ENCODE data around the gene CDKL4. TPM values are rescaled to one million over a fixed set of nuclear protein-coding genes. Genes with fewer than 3 reads are reported as not detected.
A peak's percentile ranks its signal among the peaks of the same experiment; 100 is the strongest.

Gene CDKL4
- 0.90 and 10.4 TPM in 2 replicates for total RNA-seq (ENCODE audit: low replicate concordance)

DNA sequence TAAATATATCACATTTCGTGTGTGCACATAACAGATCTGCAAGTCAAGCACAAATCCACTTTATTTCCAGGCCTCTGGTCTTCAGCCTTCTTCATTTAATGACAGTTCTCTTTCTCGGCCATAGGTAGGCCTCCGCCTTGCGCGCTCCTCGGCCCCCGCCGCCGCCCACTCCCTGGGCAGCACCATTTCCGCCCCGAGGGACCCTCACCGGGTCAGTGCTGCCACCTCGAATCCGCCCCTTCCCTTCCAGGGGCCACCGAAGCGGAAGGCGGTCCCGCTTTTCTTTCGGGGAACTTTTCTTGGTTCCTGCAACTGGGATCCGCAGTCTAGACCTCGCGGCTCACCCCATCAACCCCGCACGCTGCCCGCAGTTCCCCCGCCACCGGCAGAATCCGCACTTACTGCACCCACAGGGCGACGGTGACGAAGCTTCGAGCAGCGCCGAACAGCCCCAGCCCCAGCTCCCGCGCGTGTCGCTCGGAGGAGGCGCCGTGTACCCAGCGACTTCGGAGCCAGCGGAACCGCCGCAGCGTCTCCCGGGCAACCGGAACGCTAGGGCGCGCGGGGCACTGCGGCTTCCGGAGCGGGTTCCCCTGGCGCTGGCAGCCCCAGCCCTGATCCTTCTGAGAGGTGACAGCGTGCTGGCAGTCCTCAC lies at the start of gene CDKL4:
TSS of gene CDKL4 (minus strand) at position 502 of the 655 bp plus-strand sequence.
- DNase-seq (ENCODE audit: low read depth) = no peak
- H3K4me3 ChIP-seq (ENCODE audit: low read depth, low read length) = peak within 1 kb of the TSS; percentile 37
- TF ChIP-seq CTCF (IDR thresholded peaks at IDR 0.05; ENCODE audit: insufficient read depth, low read length) = no peak

GRCh38 chr2:39290433-39290832 lies 46.7 kb upstream of the CDKL4 start:
- DNase-seq (ENCODE audit: low read depth) = no peak
- H3K4me3 ChIP-seq (ENCODE audit: low read depth, low read length) = no peak overlapping the region
- TF ChIP-seq CTCF (IDR thresholded peaks at IDR 0.05; ENCODE audit: insufficient read depth, low read length) = no peak

DNA sequence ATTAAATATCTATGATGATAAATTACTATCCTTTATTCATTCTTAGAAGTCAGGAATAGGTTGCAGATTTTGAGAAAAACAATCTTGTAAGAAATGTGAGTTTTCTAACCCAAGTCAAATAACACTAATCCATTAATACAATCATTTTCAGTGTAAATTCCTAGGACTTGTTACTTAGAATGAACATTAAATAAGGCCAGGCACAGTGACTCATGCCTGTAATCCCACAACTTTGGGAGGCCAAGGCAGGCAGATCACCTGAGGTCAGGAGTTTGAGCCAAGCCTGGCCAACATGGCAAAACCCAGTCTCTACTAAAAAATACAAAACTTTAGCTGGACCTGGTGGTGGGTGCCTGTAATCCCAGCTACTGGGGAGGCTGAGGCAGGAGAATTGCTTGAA lies 45.8 kb upstream of the CDKL4 start:
- H3K4me3 ChIP-seq (ENCODE audit: low read depth, low read length) = no peak overlapping the region
- no peak for TF ChIP-seq CTCF (IDR thresholded peaks at IDR 0.05; ENCODE audit: insufficient read depth, low read length)
- DNase-seq (ENCODE audit: low read depth) = no peak

GRCh38 chr2:39283561-39283960 lies 39.8 kb upstream of the CDKL4 start:
- no peak for TF ChIP-seq CTCF (IDR thresholded peaks at IDR 0.05; ENCODE audit: insufficient read depth, low read length)
- no peak overlapping the region for H3K4me3 ChIP-seq (ENCODE audit: low read depth, low read length)
- no peak for DNase-seq (ENCODE audit: low read depth)

GRCh38 chr2:39281391-39281790 lies 37.6 kb upstream of the CDKL4 start:
- TF ChIP-seq CTCF (IDR thresholded peaks at IDR 0.05; ENCODE audit: insufficient read depth, low read length) = no peak
- DNase-seq (ENCODE audit: low read depth) = no peak
- H3K4me3 ChIP-seq (ENCODE audit: low read depth, low read length) = no peak overlapping the region

GRCh38 chr2:39275016-39275415 lies 31.2 kb upstream of the CDKL4 start:
- TF ChIP-seq CTCF (IDR thresholded peaks at IDR 0.05; ENCODE audit: insufficient read depth, low read length) = no peak
- no peak for DNase-seq (ENCODE audit: low read depth)
- H3K4me3 ChIP-seq (ENCODE audit: low read depth, low read length) = no peak overlapping the region

GRCh38 chr2:39269941-39270340 lies 26.2 kb upstream of the CDKL4 start:
- DNase-seq (ENCODE audit: low read depth) = no peak
- no peak for TF ChIP-seq CTCF (IDR thresholded peaks at IDR 0.05; ENCODE audit: insufficient read depth, low read length)
- no peak overlapping the region for H3K4me3 ChIP-seq (ENCODE audit: low read depth, low read length)
